ENCODE data around the gene LRTM2. TPM values are rescaled to one million over a fixed set of nuclear protein-coding genes. Genes with fewer than 3 reads are reported as not detected.

Gene LRTM2
- polyA plus RNA-seq, 1 donor (not counting 4 experiments of a cell fraction or from before 2014, with no cell fraction given), result not detected

DNA sequence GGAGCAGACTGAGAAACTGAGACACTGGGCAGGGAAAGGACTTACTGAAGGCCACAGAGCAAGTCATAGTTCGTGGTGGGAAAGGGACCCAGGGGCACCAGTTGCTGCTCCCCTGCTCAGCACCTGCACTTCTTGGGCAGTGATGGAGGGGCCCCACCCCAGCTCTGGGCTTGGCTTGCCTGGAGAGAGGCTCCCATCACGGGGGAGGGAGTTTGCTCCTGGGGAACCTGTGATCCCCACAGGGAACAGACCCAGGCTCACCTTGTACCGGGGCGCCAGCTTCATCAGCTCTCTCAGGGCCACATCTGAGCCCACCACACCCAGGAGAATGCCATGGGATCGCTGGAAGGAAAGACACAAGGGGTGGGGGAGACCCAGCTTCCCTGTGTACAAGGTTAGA, 58.3 kb downstream of the LRTM2 start:
- dilution Hi-C loops (cut with MboI; ENCODE audit: extremely low pct_ligation_motif_present, low sequenced_read_pairs), result no loop called here
- no peaks in the 10 kb centered on the region for H3K27me3 ChIP-seq (ENCODE audit: control insufficient read depth, extremely low read depth, insufficient read depth, low read length)
- FAIRE-seq, result no peak

GRCh38 chr12:1879633-1880032, 59.3 kb downstream of the LRTM2 start:
- H3K4me1 ChIP-seq (ENCODE audit: control insufficient read depth, extremely low read depth, insufficient read depth, low read length), result no peaks in the 10 kb centered on the region
- H3K9me1 ChIP-seq (ENCODE audit: control insufficient read depth, extremely low read depth, insufficient read depth, low read length), result no peaks in the 10 kb centered on the region
- no peaks in the 10 kb centered on the region for H3K27me3 ChIP-seq (ENCODE audit: control insufficient read depth, extremely low read depth, insufficient read depth, low read length)
- H3K9me3 ChIP-seq (ENCODE audit: control insufficient read depth, low read depth, low read length), result no peaks in the 10 kb centered on the region
- dilution Hi-C loops (cut with MboI; ENCODE audit: extremely low pct_ligation_motif_present, low sequenced_read_pairs), result no loop called here
- FAIRE-seq, result no peak
- no peak overlapping the region for H3K9ac ChIP-seq (ENCODE audit: control insufficient read depth, extremely low read depth, insufficient read depth, low read length)
- no peak for DNase-seq (ENCODE audit: low read depth, low spot score)
- no peak overlapping the region for H3K4me3 ChIP-seq (ENCODE audit: control insufficient read depth in 2 of 3, extremely low read depth in 1 of 3, insufficient read depth in 2 of 3, low read depth in 1 of 3, low read length in 3 of 3)
- no peak overlapping the region for H2AFZ ChIP-seq (ENCODE audit: control insufficient read depth, low read length)
- no peak for TF ChIP-seq EZH2 (IDR thresholded peaks at IDR 0.05; ENCODE audit: low read length)
- TF ChIP-seq, protein P1, sequence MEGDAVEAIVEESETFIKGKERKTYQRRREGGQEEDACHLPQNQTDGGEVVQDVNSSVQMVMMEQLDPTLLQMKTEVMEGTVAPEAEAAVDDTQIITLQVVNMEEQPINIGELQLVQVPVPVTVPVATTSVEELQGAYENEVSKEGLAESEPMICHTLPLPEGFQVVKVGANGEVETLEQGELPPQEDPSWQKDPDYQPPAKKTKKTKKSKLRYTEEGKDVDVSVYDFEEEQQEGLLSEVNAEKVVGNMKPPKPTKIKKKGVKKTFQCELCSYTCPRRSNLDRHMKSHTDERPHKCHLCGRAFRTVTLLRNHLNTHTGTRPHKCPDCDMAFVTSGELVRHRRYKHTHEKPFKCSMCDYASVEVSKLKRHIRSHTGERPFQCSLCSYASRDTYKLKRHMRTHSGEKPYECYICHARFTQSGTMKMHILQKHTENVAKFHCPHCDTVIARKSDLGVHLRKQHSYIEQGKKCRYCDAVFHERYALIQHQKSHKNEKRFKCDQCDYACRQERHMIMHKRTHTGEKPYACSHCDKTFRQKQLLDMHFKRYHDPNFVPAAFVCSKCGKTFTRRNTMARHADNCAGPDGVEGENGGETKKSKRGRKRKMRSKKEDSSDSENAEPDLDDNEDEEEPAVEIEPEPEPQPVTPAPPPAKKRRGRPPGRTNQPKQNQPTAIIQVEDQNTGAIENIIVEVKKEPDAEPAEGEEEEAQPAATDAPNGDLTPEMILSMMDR (optimal IDR thresholded peaks at IDR 0.05 in 1 of 3, IDR thresholded peaks at IDR 0.05 in 1 of 3, conservative IDR thresholded peaks at IDR 0.05 in 1 of 3; ENCODE audit: extremely low read depth in 1 of 3, insufficient read depth in 2 of 3, low read length in 3 of 3), result no peak
- H3K36me3 ChIP-seq (ENCODE audit: control insufficient read depth in 2 of 2, extremely low read depth in 1 of 2, insufficient read depth in 2 of 2, low read length in 2 of 2), result no peaks in the 10 kb centered on the region
- no peak overlapping the region for H3K4me2 ChIP-seq (ENCODE audit: control insufficient read depth, extremely low read depth, insufficient read depth, low read depth, low read length)
- H3K79me2 ChIP-seq (ENCODE audit: control insufficient read depth, insufficient read depth, low read length), result no peaks in the 10 kb centered on the region
- no peak overlapping the region for H3K27ac ChIP-seq (ENCODE audit: control insufficient read depth, insufficient read depth, low read length)
- no peaks in the 10 kb centered on the region for H4K20me1 ChIP-seq (ENCODE audit: control insufficient read depth, extremely low read depth, insufficient read depth, low read length)

More for the DNA sequence above, 58.3 kb downstream of the LRTM2 start:
- no peak overlapping the region for H3K4me2 ChIP-seq (ENCODE audit: control insufficient read depth, extremely low read depth, insufficient read depth, low read depth, low read length)
- no peak overlapping the region for H3K27ac ChIP-seq (ENCODE audit: control insufficient read depth, insufficient read depth, low read length)
- H3K79me2 ChIP-seq (ENCODE audit: control insufficient read depth, insufficient read depth, low read length), result no peaks in the 10 kb centered on the region
- DNase-seq (ENCODE audit: low read depth, low spot score), result no peak
- no peak overlapping the region for H2AFZ ChIP-seq (ENCODE audit: control insufficient read depth, low read length)
- H3K36me3 ChIP-seq (ENCODE audit: control insufficient read depth in 2 of 2, extremely low read depth in 1 of 2, insufficient read depth in 2 of 2, low read length in 2 of 2), result no peaks in the 10 kb centered on the region
- no peaks in the 10 kb centered on the region for H4K20me1 ChIP-seq (ENCODE audit: control insufficient read depth, extremely low read depth, insufficient read depth, low read length)
- H3K9ac ChIP-seq (ENCODE audit: control insufficient read depth, extremely low read depth, insufficient read depth, low read length), result no peak overlapping the region
- no peaks in the 10 kb centered on the region for H3K4me1 ChIP-seq (ENCODE audit: control insufficient read depth, extremely low read depth, insufficient read depth, low read length)
- H3K4me3 ChIP-seq (ENCODE audit: control insufficient read depth in 2 of 3, extremely low read depth in 1 of 3, insufficient read depth in 2 of 3, low read depth in 1 of 3, low read length in 3 of 3), result no peak overlapping the region
- no peaks in the 10 kb centered on the region for H3K9me3 ChIP-seq (ENCODE audit: control insufficient read depth, low read depth, low read length)
- no peaks in the 10 kb centered on the region for H3K9me1 ChIP-seq (ENCODE audit: control insufficient read depth, extremely low read depth, insufficient read depth, low read length)
- TF ChIP-seq EZH2 (IDR thresholded peaks at IDR 0.05; ENCODE audit: low read length), result no peak
- TF ChIP-seq, protein P1 (optimal IDR thresholded peaks at IDR 0.05 in 1 of 3, IDR thresholded peaks at IDR 0.05 in 1 of 3, conservative IDR thresholded peaks at IDR 0.05 in 1 of 3; ENCODE audit: extremely low read depth in 1 of 3, insufficient read depth in 2 of 3, low read length in 3 of 3), result no peak
